Measurements from ENCODE around the gene CPED1.
A peak's percentile ranks its signal among the peaks of the same experiment; 100 is the strongest.

CPED1 gene

DNA sequence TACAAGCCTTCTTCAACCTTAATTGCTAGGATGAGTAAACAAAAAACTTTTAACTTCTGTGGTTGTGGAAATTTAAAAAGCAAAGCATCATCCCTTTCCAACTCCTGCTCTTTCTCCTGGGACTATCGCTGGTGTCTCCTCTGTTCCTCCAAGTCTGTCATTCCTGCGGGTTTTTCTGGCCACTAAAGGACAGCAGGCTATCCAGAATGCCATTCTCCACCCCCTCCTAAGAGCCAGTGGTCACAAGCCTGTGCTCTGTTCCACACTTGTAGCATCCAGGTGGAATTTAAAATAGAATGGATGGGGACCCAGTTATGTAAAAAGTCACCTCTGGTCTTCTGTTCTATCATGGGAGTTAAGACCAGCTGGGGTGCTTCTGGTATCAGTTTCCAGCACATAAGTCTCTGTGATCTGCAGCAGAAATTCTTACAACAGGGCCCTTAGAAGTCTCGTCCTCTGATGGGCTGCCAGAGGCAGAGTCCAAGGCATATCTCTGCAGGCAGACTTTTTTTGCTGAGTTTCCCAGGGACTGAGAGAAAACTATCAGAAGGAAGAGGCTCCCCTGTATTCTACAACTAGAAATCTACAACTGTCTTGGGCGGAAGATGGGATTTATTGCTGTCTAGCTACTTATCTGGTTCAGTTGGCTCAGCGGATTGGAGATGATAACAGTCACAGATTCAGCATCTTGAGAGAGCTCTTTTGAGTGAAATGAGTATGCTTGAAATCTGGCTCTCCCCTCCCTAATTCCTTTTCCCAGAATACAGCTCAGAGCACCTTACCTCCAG lies 335.2 kb downstream of the CPED1 start:
- no peak for DNase-seq (ENCODE audit: low spot score)

DNA sequence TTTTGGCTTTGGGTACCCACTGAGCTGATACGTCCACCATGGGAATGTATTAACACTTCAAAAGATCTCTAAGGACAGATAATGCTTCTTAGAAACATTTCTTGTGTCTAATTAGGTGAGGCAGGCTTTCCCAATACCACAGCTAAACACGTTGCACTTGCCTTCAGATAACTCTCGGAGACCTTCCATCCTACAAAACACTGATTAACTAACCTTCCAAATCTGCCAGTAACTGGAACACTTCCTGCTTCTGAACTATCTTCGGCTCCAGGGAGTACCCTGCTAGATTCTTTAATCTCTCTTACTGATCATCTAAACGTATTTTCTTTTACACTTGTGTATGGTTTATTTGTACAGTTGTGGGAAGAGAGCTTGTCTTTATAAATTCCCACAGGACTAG lies 339.2 kb downstream of the CPED1 start:
- no peak for DNase-seq (ENCODE audit: low spot score)

DNA sequence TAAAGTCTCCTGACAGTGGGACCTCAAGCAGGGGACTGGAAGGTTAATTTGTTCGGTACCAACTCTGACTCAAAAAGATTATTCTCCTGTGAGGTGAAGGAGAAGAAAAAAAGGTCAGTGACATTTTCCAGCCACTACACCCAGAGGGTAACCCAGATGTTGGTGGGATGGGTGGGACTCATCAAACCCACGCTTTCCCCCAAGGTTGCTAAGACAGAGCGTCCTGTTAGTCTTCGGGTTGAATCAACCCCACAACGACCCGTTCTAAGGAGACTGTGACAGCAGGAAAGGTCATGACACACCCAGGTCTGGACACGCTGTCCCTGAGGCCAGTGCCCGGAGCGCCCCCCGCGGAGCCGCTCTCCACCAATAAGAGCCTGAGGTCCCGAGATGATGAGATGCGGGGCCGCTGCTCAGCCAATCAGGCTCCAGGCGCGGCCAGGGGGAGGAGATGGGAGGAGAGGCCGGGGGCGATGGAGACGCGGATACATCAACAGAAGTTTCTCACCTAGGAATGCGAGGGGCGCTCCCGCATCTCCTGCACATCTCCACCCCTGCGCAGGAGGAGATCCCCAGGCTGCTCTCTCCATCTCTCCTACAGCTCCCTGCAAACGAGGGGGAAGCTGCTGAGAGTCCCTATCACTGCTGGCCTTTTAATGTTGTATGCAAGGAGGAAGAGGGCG lies 340.1 kb downstream of the CPED1 start, which contains the start of gene WNT16:
WNT16 (plus strand) TSS at position 493 of the 683 bp plus-strand sequence. CDS start 293 bp downstream, outside the sequence.
- no peak for DNase-seq (ENCODE audit: low spot score)

DNA sequence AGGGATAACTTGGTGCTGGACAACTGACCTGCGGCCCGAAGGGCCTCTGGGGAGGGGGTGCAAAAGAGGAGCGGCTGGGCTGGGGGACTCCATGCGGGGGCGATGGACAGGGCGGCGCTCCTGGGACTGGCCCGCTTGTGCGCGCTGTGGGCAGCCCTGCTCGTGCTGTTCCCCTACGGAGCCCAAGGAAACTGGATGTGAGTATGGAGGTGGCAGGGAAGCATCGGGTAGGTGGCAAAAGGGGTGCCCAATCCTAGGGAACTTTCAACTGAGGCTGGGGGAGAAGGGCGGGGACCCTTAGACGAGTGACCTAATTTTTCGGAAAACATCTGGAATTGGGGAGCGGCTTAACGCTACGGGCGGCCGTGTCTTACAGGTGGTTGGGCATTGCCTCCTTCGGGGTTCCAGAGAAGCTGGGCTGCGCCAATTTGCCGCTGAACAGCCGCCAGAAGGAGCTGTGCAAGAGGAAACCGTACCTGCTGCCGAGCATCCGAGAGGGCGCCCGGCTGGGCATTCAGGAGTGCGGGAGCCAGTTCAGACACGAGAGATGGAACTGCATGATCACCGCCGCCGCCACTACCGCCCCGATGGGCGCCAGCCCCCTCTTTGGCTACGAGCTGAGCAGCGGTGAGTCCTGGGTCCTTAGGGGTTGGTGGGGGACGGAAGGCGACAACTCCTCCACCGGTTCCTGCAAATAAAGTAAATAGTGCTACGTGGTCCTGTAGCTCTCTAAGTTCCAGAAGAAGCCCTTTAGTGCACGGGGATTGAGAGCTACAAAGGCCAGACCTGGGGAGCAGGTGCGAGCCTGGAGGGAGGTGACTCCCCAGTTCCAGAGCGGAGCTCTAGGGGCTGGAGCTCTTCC lies 340.9 kb downstream of the CPED1 start:
- DNase-seq (ENCODE audit: low spot score), result no peak

DNA sequence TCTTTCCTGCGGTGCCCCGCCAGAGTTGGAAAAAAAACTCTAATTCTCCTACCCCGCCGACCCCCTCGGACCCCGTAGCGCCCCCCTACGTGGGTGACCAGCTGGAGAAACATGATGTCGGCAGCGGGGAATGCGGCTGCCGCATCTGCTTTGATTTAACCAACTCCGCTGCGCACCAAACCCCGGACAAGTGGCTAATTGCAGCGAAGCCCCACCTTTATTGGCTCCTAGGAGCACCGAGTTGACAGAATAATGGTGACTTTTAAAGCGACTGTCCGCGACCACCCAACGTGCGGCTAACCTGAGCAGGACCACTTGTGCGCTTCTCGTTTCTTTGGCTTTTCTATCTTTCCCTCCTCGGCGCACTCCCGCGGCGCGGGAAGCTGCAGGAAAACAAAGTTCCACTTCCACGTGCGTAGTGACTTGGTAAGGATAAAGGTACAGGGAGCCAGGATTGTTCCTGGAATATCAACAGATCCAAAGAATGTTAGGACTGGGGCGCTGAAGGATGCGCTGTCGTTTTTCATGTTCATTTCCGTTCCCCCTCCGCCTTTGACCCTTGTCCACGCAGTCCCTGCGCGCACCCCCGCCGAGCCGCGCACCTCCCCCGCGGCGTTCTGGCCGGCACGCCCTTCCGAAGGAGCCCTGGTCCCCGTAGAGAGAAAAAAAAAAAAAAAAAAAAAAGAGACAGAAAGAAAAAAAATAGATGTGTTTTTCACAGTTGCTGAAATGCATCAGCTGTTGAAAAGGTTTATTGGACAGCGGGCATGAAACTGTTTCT lies 341.7 kb downstream of the CPED1 start:
- no peak for DNase-seq (ENCODE audit: low spot score)

DNA sequence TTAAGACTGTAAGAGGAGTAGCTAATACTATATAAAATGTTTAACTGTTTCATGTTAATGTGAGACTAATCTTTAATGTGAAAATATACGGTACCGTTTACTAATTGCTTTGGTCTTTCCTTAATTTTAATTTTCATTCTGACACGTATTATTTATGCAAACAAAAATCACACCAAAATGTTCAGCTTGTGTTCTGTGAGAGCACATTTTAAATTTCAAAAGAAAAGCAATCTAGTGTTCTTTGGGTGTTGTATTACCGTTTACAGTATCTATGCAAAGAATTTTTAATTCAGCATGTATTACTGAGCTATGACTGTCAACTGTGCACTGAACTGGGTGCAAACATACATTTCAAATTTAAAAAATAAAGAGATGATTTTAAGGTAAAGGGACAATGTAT lies 342.5 kb downstream of the CPED1 start:
- DNase-seq (ENCODE audit: low spot score), result no peak

DNA sequence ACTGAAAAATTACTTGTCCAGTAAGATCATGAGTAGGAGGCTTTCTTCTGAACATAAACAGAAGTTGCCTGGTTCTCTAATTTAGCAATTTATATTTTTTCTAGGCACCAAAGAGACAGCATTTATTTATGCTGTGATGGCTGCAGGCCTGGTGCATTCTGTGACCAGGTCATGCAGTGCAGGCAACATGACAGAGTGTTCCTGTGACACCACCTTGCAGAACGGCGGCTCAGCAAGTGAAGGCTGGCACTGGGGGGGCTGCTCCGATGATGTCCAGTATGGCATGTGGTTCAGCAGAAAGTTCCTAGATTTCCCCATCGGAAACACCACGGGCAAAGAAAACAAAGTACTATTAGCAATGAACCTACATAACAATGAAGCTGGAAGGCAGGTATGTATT lies 343.1 kb downstream of the CPED1 start:
- DNase-seq (ENCODE audit: low spot score), result no peak

DNA sequence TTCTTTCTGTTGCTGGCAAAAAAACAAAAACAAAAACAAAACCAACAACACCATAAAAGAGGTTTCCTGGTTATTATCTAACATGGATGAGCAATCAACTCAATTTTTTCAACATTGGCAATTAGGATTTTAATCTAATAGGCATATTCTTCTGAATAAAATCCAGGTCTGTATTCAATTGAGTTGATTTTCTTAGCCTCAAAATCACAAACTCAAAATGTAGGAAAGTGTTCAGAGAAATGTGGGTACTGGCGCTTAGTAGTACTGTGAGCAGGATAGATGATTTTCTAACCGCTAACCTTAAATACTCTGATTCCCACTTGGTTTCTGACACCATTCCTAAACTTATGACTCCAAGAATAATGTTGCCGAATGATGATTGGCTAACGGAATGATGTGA lies 345.9 kb downstream of the CPED1 start:
- DNase-seq (ENCODE audit: low spot score), result no peak

DNA sequence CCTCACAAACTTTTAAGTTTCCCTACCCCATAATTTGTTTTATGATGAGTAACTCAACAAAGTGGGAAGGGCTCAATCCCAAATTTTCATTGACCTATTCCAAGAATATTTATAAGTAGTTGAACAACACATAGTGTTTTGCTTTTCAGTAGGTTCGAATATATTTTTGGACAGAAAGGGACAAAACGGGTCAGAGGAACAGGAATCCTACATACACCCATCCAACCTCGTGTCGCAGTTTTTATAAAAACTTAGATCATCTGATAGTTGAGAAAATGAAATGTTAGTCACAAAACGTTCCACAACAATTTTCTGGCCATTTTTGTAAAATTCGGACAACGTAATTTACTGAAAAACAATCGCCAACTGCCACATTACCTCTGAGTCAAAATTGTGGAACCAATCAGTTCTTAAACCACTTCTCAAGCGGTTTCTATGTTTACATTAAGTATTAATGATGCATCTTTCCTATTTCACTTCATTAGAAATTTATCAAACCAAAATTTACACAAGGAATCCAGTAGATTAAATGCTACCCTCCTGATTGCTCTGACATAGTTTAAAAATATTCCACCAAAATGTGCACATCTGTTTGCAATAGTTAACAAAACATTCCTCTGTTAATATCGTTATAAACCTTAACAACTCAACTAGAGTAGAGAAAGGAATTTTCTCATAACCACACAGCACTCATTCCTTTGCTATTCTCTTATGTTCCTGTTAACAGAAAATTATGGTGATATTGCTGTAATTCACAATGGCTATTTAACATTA lies 346.6 kb downstream of the CPED1 start:
- no peak for DNase-seq (ENCODE audit: low spot score)

DNA sequence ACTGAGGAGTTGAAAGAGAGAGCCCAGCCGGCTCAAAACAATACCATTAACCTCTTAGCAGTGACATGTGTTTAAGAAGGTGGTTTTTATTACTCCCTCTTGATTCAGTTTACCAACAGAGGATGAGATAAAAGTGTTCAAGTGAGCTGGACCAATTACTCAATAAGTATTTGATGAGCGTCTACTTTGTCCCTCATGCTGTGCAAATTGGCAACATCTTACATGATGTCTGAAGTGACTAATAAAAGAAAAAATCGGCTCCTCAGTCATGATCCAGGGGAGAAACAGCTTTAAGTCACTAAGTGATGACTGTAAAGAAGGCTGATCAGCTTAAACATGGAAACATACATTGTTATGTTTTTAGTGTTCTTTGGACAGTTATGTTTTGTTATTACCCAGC lies 348.1 kb downstream of the CPED1 start:
- peak; percentile 38 for DNase-seq (ENCODE audit: low spot score)

DNA sequence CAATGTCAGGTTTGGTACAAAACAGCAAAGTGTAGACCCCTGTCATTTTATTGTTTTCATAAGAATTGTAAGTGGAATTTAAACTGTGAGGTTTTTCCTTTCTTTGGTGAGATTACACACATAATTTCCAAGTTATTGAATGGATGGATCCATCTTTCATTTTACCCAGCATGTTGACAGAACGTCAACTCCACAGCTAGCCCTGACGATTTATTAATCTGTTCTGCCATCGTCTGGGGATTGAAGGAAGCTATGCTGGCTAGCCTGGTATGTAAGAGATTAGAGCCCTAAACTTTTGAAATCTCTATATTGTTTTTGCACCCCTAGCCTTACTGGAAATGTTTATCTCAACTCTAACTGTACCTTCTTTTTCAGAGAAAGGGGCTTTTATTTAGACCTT lies 348.9 kb downstream of the CPED1 start:
- no peak for DNase-seq (ENCODE audit: low spot score)

DNA sequence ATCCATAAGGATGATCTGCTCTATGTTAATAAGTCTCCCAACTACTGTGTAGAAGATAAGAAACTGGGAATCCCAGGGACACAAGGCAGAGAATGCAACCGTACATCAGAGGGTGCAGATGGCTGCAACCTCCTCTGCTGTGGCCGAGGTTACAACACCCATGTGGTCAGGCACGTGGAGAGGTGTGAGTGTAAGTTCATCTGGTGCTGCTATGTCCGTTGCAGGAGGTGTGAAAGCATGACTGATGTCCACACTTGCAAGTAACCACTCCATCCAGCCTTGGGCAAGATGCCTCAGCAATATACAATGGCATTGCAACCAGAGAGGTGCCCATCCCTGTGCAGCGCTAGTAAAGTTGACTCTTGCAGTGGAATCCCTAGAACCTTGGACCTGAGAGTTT lies 350.6 kb downstream of the CPED1 start:
- DNase-seq (ENCODE audit: low spot score), result no peak

DNA sequence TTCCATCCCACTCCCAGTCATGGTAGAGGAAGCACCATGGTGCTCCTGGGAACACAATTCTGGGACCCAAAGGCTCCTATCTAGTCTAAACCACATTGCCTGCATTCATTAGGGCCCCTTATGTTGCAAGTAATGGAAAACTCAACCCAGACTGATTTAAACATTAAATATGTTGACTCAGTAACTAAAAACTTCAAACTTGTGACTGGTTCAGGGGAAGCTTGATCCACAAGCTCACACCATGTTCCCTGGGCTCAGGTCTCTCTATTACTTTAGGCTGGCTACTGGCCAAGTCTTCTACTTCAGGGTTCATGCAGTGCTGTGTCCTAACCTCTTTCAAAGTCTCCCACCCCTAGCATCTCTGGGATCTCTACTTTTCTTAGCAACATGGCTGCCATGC lies 353.4 kb downstream of the CPED1 start:
- DNase-seq (ENCODE audit: low spot score), result no peak

DNA sequence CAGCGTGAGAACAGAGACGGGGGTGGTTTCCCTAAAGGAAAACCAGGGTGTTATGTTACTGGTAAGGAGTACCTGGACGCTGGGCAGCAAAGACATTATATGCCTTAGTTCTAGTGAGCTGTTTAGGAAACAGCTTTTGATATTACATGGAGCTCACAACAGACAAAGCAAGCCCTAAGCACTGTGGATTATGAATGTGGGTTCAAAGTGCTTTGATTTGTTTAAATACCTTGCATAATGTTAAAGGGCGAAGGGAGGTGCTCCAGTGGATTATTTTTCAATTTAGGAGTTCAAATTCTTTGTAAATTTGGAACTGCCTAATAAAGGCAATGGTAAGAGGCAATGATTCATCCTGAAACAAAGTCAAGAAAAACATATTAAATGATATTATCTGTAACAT lies 354.1 kb downstream of the CPED1 start:
- DNase-seq (ENCODE audit: low spot score), result no peak

DNA sequence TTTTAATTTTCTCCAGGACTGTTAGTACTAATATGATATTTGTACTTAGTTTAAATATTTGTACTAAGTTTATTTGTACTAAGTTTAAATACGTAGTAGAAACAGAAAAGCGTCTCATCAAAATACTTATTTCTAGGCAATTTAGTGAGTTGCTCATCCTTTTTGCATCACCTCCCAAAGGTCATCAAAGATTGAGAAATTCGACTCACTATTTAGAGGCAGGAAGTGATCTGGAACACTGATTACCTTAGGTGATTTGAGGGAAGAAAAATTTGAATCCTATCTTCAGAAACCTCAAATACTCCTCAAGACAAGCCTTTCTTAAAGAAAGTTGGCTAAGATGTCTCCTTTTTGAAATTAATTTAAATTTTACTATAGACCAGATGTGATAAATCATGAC lies 354.8 kb downstream of the CPED1 start:
- DNase-seq (ENCODE audit: low spot score), result no peak

DNA sequence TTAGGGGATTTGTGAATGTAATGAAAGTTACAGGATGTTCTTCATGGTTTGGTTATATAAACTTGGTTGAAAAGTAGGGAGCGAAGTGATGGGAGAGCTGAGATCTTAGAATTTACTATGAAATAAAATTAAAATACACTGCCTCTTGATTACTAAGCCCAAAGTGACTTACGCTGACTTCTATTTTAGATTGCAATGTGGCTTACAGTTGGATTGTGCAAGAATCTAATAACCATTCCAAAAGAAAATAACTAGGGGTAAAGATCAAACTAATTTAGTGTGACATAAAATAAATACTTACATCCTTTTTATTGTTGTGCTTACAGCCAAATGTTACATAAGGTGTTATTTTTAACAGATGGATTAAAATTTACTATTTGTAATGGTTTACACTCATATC lies 355.6 kb downstream of the CPED1 start:
- DNase-seq (ENCODE audit: low spot score), result no peak

DNA sequence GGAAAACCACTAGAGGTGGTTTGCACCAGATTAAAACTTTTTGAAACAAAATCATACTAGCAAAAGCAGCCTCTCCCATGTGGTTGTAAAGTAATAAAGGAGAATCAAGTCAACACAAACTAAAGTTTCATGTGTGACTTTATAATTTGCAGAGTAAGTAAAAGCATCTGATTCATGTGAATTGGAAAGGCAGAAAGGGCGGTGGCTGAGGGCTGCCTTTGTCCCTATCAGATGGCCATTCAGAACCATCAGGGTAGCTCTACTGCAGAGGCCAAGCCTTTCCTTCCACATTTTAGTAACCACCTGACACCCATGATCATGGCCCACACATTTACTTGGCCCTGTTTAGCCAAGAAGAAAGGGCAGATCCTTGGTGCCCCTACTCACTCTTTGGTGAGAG lies 356.0 kb downstream of the CPED1 start:
- DNase-seq (ENCODE audit: low spot score), result no peak

Data from RKO (cell line).